ENCODE measurements around the gene PCMT1. TPM values are rescaled to one million over a fixed set of nuclear protein-coding genes. Genes with fewer than 3 reads are reported as not detected.
"Not testable (repeated sequence)": the region's sequence is repeated elsewhere in the genome, so short reads cannot be mapped to it uniquely, and the experiment has no call there.

PCMT1 gene
- total RNA-seq, 1 donor from 2014 or later = 166 TPM

DNA sequence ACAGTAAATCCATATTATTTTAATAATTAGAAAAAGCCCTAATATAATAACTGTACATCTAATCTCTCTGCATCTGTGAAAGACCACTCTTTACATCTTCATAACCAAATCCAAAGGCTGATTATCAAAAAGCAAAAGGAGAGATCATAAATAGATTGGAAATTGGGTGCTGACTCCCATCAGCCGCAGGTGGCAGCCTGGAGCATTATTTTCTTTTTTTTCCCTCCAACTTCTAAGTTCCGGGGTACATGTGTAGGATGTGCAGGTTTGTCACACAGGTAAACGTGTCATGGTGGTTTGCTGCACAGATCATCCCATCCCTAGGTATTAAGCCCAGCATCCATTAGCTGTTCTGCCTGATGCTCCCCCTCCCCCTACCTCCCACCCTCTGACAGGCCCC lies 84.1 kb downstream of the PCMT1 start:
- H3K4me1 ChIP-seq = no peaks in the 10 kb centered on the region
- H3K36me3 ChIP-seq = peaks cover 29% of the 10 kb centered on the region
- TF ChIP-seq, protein P1, sequence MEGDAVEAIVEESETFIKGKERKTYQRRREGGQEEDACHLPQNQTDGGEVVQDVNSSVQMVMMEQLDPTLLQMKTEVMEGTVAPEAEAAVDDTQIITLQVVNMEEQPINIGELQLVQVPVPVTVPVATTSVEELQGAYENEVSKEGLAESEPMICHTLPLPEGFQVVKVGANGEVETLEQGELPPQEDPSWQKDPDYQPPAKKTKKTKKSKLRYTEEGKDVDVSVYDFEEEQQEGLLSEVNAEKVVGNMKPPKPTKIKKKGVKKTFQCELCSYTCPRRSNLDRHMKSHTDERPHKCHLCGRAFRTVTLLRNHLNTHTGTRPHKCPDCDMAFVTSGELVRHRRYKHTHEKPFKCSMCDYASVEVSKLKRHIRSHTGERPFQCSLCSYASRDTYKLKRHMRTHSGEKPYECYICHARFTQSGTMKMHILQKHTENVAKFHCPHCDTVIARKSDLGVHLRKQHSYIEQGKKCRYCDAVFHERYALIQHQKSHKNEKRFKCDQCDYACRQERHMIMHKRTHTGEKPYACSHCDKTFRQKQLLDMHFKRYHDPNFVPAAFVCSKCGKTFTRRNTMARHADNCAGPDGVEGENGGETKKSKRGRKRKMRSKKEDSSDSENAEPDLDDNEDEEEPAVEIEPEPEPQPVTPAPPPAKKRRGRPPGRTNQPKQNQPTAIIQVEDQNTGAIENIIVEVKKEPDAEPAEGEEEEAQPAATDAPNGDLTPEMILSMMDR (IDR thresholded peaks at IDR 0.05; ENCODE audit: borderline replicate concordance) = no peak
- intact Hi-C loops (cut with micrococcal nuclease) = loop anchor here (10.0 kb wide), 1 partner anchor 181 kb away; no protein-coding TSS in a partner anchor
- no peak for DNase-seq
- no peaks in the 10 kb centered on the region for H3K27me3 ChIP-seq (ENCODE audit: low read depth)
- no peak overlapping the region for H3K4me3 ChIP-seq
- H3K27ac ChIP-seq (replicated peaks) = no peak overlapping the region
- no peaks in the 10 kb centered on the region for H3K9me3 ChIP-seq (replicated peaks)

DNA sequence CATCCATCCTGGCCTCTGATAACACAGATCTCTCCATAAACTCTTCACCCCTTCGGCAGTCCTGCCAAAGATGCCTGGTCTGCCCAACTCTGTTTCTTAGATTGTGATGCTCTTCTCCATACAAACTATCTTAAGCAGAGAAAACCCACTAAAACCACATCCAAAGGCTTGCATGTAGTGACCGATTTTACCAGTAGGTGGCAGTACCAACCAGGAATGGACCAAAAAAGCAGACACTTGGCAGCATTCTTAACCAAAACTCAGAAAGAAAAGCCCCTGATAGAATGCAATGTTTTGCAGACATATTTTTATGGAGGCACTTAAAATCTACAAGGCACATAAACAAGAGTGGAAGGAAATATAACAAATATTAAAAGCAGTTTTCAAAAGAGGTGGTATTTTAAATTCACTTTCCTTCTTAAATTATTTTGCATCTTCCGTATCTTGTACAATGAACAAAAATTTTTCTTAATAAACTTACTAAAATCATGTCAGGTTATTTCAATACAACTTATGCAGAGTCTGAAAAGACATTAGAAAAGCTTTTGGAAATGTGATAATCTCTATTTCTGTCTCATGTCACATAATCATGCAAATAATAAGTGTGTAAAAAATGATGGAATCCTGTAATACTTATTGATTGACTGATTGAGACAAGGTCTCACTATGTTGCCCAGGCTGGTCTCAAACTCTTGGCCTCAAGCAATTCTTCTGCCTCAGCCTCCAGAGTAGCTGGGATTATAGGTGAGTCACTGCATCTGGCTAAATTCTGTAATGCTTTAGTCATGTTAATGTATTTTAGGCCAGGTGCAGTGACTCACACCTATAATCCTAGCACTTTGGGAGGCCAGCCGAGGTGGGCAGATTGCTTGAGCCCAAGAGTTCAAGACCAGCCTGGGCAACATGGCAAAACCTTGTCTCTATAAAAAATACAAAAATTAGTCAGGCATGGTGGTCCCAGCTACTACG lies 85.3 kb downstream of the PCMT1 start:
- Histone ChIP-seq H3K27me3 (ENCODE audit: low read depth) (no peaks in the 10 kb centered on the region), H3K27ac (replicated peaks) (no peak overlapping the region), H3K9me3 (replicated peaks) (no peaks in the 10 kb centered on the region), H3K36me3 (peaks cover 29% of the 10 kb centered on the region), H3K4me1 (no peaks in the 10 kb centered on the region), H3K4me3 (no peak overlapping the region)
- intact Hi-C loops (cut with micrococcal nuclease) = loop anchor here (5.0 to 10.0 kb wide), 2 partner anchors 93 to 180 kb away; no protein-coding TSS in a partner anchor
- no peak for DNase-seq
- TF ChIP-seq, protein P1 (IDR thresholded peaks at IDR 0.05; ENCODE audit: borderline replicate concordance) = peak; percentile 93

DNA sequence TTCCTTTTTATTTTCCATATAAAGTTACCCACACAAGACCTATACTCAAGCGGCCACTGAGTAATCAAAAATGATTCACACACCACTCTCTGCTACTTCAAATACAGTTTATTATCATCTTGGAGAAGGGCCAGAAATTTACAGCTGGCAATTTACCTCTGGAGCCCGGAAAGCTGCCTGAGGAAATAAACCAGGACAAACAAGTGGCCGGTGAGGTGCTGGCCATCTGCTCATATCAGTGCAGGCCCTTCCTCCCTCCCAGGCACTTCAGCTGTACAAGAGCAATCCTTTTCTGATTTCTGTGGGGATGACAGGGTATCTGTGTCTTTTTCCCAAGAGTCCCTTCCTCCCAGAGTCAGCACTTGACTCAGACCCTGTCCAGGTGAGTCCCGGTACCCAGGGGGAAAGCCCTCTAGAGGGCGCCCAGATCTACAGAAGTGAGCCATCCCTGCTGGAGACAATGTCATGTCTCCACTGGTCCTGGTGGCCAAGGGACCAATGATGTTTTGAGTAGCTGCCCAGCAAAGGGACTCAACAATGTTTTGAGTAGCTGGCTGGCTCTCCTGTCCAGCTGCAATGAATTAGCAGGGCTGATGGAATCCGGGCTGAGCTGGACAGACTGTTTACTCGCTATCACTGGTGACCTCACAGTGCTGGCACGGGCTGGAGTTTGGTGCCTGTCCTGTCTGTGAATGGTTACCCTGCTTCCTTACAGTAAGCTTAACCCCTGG lies 91.0 kb downstream of the PCMT1 start:
- Histone ChIP-seq H3K27ac (replicated peaks) (peak overlapping the region; percentile 54), H3K4me1 (peaks cover 13% of the 10 kb centered on the region), H3K27me3 (ENCODE audit: low read depth) (no peaks in the 10 kb centered on the region), H3K9me3 (replicated peaks) (no peaks in the 10 kb centered on the region), H3K4me3 (no peak overlapping the region), H3K36me3 (peaks cover 23% of the 10 kb centered on the region)
- intact Hi-C loops (cut with micrococcal nuclease) = no loop called here
- peak; percentile 87 for DNase-seq
- TF ChIP-seq, protein P1 (IDR thresholded peaks at IDR 0.05; ENCODE audit: borderline replicate concordance) = peak; percentile 74

DNA sequence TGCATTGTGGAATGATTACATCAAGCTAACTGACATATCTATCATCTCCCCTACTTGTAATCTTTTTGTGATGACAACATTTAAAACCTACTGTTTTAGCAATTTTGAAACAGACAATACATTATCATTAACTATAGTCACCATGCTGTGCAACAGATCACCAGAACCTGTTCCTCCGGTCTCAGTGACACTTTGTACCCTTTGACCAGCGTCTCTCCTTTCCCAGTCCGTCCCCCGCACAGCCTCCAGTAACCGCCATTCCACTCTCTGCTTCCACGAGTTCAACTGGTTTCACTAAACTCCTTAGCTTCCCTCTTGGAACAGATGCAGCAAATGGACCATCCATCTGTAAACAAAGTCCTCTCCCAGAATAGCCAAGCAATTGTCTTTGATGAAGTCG lies 92.8 kb downstream of the PCMT1 start:
- no peaks in the 10 kb centered on the region for H3K27me3 ChIP-seq (ENCODE audit: low read depth)
- intact Hi-C loops (cut with micrococcal nuclease) = no loop called here
- no peaks in the 10 kb centered on the region for H3K9me3 ChIP-seq (replicated peaks)
- H3K36me3 ChIP-seq = peaks cover 15% of the 10 kb centered on the region
- H3K4me1 ChIP-seq = peaks cover 29% of the 10 kb centered on the region
- TF ChIP-seq, protein P1 (IDR thresholded peaks at IDR 0.05; ENCODE audit: borderline replicate concordance) = no peak
- DNase-seq = no peak
- no peak overlapping the region for H3K27ac ChIP-seq (replicated peaks)
- H3K4me3 ChIP-seq = no peak overlapping the region

DNA sequence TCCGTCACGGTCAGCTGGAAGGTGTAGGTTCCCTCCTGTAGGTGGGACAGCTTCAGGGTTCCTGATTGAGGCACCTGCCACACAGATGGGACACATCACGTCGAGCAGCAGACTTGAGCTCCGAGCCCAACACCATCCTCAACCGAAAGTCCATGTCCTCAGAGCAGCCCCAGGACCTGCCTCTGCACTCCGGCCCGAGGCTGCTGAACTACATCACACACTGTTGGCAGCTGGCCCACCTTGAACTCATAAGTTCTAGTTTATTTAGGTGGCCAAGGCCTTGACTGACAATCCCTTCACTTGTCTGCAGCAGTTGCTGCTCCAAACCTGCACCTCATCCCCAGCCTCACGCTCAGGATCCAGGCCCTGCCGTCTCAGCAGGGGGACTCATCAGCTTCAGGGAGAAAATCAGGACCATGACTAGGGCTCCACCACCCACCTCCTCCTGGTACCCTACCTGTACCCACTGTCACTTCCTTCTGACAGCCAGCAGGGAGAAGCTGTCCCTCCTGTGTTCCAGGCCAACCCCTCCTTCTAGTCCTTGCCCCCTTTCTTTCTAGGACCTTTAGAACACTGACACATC lies 93.6 kb downstream of the PCMT1 start:
- H3K27me3 ChIP-seq (ENCODE audit: low read depth) = no peaks in the 10 kb centered on the region
- TF ChIP-seq, protein P1 (IDR thresholded peaks at IDR 0.05; ENCODE audit: borderline replicate concordance) = no peak
- H3K4me1 ChIP-seq = peaks cover 31% of the 10 kb centered on the region
- H3K36me3 ChIP-seq = peaks cover 15% of the 10 kb centered on the region
- intact Hi-C loops (cut with micrococcal nuclease) = no loop called here
- H3K4me3 ChIP-seq = no peak overlapping the region
- H3K9me3 ChIP-seq (replicated peaks) = no peaks in the 10 kb centered on the region
- DNase-seq = peak; percentile 51
- H3K27ac ChIP-seq (replicated peaks) = no peak overlapping the region

DNA sequence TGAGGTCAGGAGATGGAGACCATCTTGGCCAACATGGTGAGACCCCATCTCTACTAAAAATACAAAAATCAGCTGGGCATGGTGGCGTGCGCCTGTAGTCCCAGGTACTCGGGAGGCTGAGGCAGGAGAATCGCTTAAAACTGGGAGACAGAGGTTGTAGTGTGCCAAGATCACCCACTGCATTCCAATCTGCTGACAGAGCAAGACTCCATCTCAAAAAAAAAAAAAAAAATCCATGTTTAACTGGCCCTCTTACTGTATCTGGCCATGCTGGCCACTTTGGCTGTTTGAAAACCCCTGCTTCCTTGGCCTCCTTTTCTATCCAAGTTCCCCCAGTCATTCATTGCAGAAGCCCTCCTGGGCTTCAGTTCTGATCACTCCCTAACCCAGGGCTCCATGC lies 94.5 kb downstream of the PCMT1 start:
- intact Hi-C loops (cut with micrococcal nuclease); H3K27me3 ChIP-seq (ENCODE audit: low read depth); H3K9me3 ChIP-seq (replicated peaks); H3K27ac ChIP-seq (replicated peaks); DNase-seq; H3K4me3 ChIP-seq: not testable (repeated sequence)
- Histone ChIP-seq H3K36me3 (peaks cover 15% of the 10 kb centered on the region), H3K4me1 (peaks cover 31% of the 10 kb centered on the region)

Data from left ventricle myocardium inferior (tissue), 1 donor.